ENCODE measurements around the gene FAM184B. TPM values are rescaled to one million over a fixed set of nuclear protein-coding genes. Genes with fewer than 3 reads are reported as not detected.

The FAM184B gene
- total and polyA plus RNA-seq, 2 experiments from 2014 or later: 0.11 to 0.49 TPM

GRCh38 chr4:17771284-17771908 lies 10.0 kb downstream of the FAM184B start:
- no peak overlapping the region for H3K4me2 ChIP-seq

More at GRCh38 chr4:17771284-17771908, 10.0 kb downstream of the FAM184B start:
- H3K4me3 ChIP-seq: no peak overlapping the region
- Mint-ChIP-seq H3K4me1 (no peaks in the 10 kb centered on the region), H3K27ac (no peak overlapping the region), H3K36me3 (ENCODE audit: low read depth) (peaks cover under 1% of the 10 kb centered on the region; the same call in 1 of the 3 replicates), H3K9me3 (peaks cover 16% of the 10 kb centered on the region), H3K4me3 (no peak overlapping the region), H3K27me3 (ENCODE audit: insufficient read depth, low read depth, poor library complexity) (peaks cover 4% of the 10 kb centered on the region)
- no peak for TF ChIP-seq EZH2 (IDR thresholded peaks at IDR 0.05; ENCODE audit: low read depth, unreplicated experiment)
- no peak for TF ChIP-seq JUNB (IDR thresholded peaks at IDR 0.05; ENCODE audit: unreplicated experiment)
- TF ChIP-seq STAT1 (IDR thresholded peaks at IDR 0.05; ENCODE audit: unreplicated experiment): no peak
- no peak for TF ChIP-seq CREB1 (CRISPR knock-in tag; IDR thresholded peaks at IDR 0.05; ENCODE audit: low read depth)
- TF ChIP-seq CTCF (conservative IDR thresholded peaks at IDR 0.05; ENCODE audit: low read depth in 2 of 2): no peak
- no peak for TF ChIP-seq ZNF462 (CRISPR knock-in tag; IDR thresholded peaks at IDR 0.05)
- TF ChIP-seq ZNF114 (CRISPR knock-in tag; IDR thresholded peaks at IDR 0.05): no peak
- TF ChIP-seq ETS1 (IDR thresholded peaks at IDR 0.05): no peak
- no peak for TF ChIP-seq EZH2phosphoT487 (IDR thresholded peaks at IDR 0.05; ENCODE audit: unreplicated experiment)
- H3F3A ChIP-seq (replicated peaks; ENCODE audit: low read depth): no peaks in the 10 kb centered on the region
- no peaks in the 10 kb centered on the region for H3K79me2 ChIP-seq (replicated peaks; ENCODE audit: insufficient read depth)
- H3K4me1 ChIP-seq (ENCODE audit: insufficient read depth): no peaks in the 10 kb centered on the region
- H3K27me3 ChIP-seq (ENCODE audit: insufficient read depth): no peaks in the 10 kb centered on the region
- no peak overlapping the region for H3K27ac ChIP-seq (ENCODE audit: low read depth)
- no peaks in the 10 kb centered on the region for H3K9me2 ChIP-seq (ENCODE audit: insufficient read depth)
- ATAC-seq (no peak), DNase-seq (ENCODE audit: low spot score) (no peak)
- no peak overlapping the region for H2AFZ ChIP-seq
- H3K36me3 ChIP-seq (ENCODE audit: insufficient read depth): no peaks in the 10 kb centered on the region
- no peaks in the 10 kb centered on the region for H4K20me1 ChIP-seq (replicated peaks; ENCODE audit: insufficient read depth)

Data from GM23338 (cell line).